Esophagus muscularis mucosa (tissue), 3 donors: Measurements from ENCODE around the gene GCNT3.
"Not testable (repeated sequence)": the region's sequence is repeated elsewhere in the genome, so short reads cannot be mapped to it uniquely, and the experiment has no call there.

Experiments used
- CTCF ChIP-seq, 3 experiments: fragments of 200-600 bp in 2 of 3; fragments of 450-650 bp in 1 of 3; sonication (generic) in 2 of 3; IDR thresholded peaks; one replicate each; pipeline ENCODE4 v1.5.1; 2017 to 2019; ENCODE audit warnings: antibody characterized with exemption in 3 of 3, mild to moderate bottlenecking in 2 of 3, moderate library complexity in 1 of 3
- POLR2AphosphoS5 ChIP-seq, 2 donors: sonication (generic); formaldehyde crosslinking; IDR thresholded peaks; one replicate each; pipeline ENCODE4 v1.6.1; 2017; ENCODE audit warnings: antibody characterized with exemption in 2 of 2

GRCh38 chr15:59637507-59637906, 25.9 kb downstream of the GCNT3 start:
- not testable (repeated sequence) for TF ChIP-seq CTCF, POLR2AphosphoS5 (IDR thresholded peaks at IDR 0.05)
